ENCODE data around the gene CST8. TPM values are rescaled to one million over a fixed set of nuclear protein-coding genes. Genes with fewer than 3 reads are reported as not detected.

CST8 gene
- total and polyA plus RNA-seq, 2 of the 4 experiments (the other 2 are of a cell fraction) = not detected

DNA sequence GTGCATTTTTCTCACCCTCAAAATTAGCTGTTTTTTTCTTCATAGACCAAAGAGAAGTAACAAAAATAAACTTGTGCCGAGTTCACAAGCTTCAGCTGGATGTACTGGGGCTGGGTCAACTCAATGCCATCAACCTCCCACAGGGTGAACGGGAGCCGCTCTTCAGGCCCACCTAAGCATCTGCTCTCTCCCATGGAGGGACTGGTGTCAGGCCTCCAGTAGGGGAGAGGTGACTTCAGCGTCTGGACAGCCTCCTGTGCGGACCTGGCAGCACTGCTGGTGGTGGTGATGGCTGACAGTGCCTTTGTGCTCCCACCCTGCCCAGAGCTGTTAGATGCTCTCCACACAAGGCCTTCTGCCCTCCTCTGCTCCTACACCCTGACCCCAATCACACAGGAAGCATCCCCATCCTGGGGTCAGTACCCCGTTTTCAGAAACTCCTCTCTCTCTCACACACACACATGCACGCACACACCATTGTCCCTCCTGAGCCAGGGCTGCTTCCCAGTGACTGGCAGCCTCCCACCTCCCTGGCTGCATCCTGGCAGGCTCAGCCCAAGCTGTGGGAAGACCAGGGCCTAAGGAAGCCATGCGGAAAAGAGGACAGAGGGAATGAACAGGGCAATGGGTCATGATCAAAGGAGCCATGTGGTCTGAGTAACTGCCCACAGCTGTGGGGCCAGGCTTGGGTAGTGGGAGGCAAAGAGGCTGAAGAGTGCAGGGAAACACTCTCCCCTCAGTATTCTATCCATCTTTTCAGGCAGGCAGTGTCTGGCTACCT is 17.7 kb downstream of the CST8 start:
- H3K9ac ChIP-seq (ENCODE audit: low read depth, low read length) = no peak overlapping the region
- WGBS, 2 experiments (ENCODE audit: extremely low coverage in 2 of 2, insufficient read length in 1 of 2) = no CpG with 5 or more reads among the region's 8 CpGs
- no TSS peak for BruUV-seq (replicated peaks)
- H3K4me2 ChIP-seq (ENCODE audit: low read depth, low read length) = no peak overlapping the region
- in situ Hi-C loops (cut with MboI; ENCODE audit: low sequenced_read_pairs) (no loop called here), intact Hi-C loops (cut with micrococcal nuclease) (no loop called here), dilution Hi-C loops (cut with HindIII; ENCODE audit: low sequenced_read_pairs, unreplicated experiment) (no loop called here)
- no peak overlapping the region for H2BK120ac ChIP-seq (ENCODE audit: low read depth, low read length)
- H3K9me3 ChIP-seq (ENCODE audit: control insufficient read depth, insufficient read depth, low read length) = no peaks in the 10 kb centered on the region
- H2BK15ac ChIP-seq (ENCODE audit: low read depth, low read length) = no peak overlapping the region
- H4K8ac ChIP-seq (ENCODE audit: low read depth in 2 of 2, low read length in 2 of 2) = no peak overlapping the region
- H3K27me3 ChIP-seq (ENCODE audit: control insufficient read depth, insufficient read depth, low read length) = no peaks in the 10 kb centered on the region; the same call in 1 of the 2 replicates
- H3K4me3 ChIP-seq (ENCODE audit: insufficient read depth, low read depth, low read length) = no peak overlapping the region
- H3K4me1 ChIP-seq (ENCODE audit: control insufficient read depth, insufficient read depth, low read length) = no peaks in the 10 kb centered on the region
- no peak overlapping the region for H4K5ac ChIP-seq (ENCODE audit: low read depth, low read length)
- DNase-seq (no peak), ATAC-seq (ENCODE audit: low read depth) (no peak)
- H3K79me1 ChIP-seq (ENCODE audit: low read depth in 1 of 2, low read length in 2 of 2) = no peaks in the 10 kb centered on the region
- CTCF ChIA-PET = no interaction called here
- POLR2A ChIA-PET (ENCODE audit: unreplicated experiment) = no interaction called here
- no peak overlapping the region for H2AK5ac ChIP-seq (ENCODE audit: low read depth, low read length)
- H4K20me1 ChIP-seq (ENCODE audit: insufficient read depth, low read length) = no peaks in the 10 kb centered on the region
- no peak overlapping the region for H3K56ac ChIP-seq (ENCODE audit: extremely low read depth, insufficient read depth, low read length)
- H3K4ac ChIP-seq (ENCODE audit: low read depth, low read length) = no peak overlapping the region
- no peaks in the 10 kb centered on the region for H3K9me1 ChIP-seq (ENCODE audit: insufficient read depth, low read length)
- no peak overlapping the region for H3K18ac ChIP-seq (ENCODE audit: low read depth, low read length)
- TF ChIP-seq MAZ (IDR thresholded peaks at IDR 0.05; ENCODE audit: borderline replicate concordance, low read depth, low read length) (no peak), NFE2L2 (IDR thresholded peaks at IDR 0.05; ENCODE audit: low read depth, low read length) (no peak), POLR2A (IDR thresholded peaks at IDR 0.05; ENCODE audit: low read depth, low read length) (no peak), RFX5 (IDR thresholded peaks at IDR 0.05; ENCODE audit: low read depth, low read length) (no peak), RAD21 (IDR thresholded peaks at IDR 0.05; ENCODE audit: low read length) (no peak), MAFK (IDR thresholded peaks at IDR 0.05; ENCODE audit: low read depth, low read length) (no peak), BHLHE40 (IDR thresholded peaks at IDR 0.05; ENCODE audit: low read depth, low read length) (no peak), SMC3 (IDR thresholded peaks at IDR 0.05; ENCODE audit: low read depth, low read length) (no peak), MXI1 (IDR thresholded peaks at IDR 0.05; ENCODE audit: borderline replicate concordance, low read depth, low read length) (no peak), CEBPB (IDR thresholded peaks at IDR 0.05; ENCODE audit: low read depth, low read length) (no peak), CHD1 (IDR thresholded peaks at IDR 0.05; ENCODE audit: low read depth, low read length) (no peak), RCOR1 (IDR thresholded peaks at IDR 0.05; ENCODE audit: insufficient replicate concordance, low read length) (no peak), FOS (IDR thresholded peaks at IDR 0.05; ENCODE audit: low read depth, low read length) (no peak)
- TF ChIP-seq, protein P1, sequence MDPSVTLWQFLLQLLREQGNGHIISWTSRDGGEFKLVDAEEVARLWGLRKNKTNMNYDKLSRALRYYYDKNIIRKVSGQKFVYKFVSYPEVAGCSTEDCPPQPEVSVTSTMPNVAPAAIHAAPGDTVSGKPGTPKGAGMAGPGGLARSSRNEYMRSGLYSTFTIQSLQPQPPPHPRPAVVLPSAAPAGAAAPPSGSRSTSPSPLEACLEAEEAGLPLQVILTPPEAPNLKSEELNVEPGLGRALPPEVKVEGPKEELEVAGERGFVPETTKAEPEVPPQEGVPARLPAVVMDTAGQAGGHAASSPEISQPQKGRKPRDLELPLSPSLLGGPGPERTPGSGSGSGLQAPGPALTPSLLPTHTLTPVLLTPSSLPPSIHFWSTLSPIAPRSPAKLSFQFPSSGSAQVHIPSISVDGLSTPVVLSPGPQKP (IDR thresholded peaks at IDR 0.05; ENCODE audit: borderline replicate concordance, low read depth, low read length) = no peak
- TF ChIP-seq, protein P2, sequence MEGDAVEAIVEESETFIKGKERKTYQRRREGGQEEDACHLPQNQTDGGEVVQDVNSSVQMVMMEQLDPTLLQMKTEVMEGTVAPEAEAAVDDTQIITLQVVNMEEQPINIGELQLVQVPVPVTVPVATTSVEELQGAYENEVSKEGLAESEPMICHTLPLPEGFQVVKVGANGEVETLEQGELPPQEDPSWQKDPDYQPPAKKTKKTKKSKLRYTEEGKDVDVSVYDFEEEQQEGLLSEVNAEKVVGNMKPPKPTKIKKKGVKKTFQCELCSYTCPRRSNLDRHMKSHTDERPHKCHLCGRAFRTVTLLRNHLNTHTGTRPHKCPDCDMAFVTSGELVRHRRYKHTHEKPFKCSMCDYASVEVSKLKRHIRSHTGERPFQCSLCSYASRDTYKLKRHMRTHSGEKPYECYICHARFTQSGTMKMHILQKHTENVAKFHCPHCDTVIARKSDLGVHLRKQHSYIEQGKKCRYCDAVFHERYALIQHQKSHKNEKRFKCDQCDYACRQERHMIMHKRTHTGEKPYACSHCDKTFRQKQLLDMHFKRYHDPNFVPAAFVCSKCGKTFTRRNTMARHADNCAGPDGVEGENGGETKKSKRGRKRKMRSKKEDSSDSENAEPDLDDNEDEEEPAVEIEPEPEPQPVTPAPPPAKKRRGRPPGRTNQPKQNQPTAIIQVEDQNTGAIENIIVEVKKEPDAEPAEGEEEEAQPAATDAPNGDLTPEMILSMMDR (conservative IDR thresholded peaks at IDR 0.05; ENCODE audit: low read depth, low read length) = no peak
- TF ChIP-seq, protein P3, sequence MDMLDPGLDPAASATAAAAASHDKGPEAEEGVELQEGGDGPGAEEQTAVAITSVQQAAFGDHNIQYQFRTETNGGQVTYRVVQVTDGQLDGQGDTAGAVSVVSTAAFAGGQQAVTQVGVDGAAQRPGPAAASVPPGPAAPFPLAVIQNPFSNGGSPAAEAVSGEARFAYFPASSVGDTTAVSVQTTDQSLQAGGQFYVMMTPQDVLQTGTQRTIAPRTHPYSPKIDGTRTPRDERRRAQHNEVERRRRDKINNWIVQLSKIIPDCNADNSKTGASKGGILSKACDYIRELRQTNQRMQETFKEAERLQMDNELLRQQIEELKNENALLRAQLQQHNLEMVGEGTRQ (IDR thresholded peaks at IDR 0.05; ENCODE audit: low read depth, low read length) = no peak
- no peak overlapping the region for H3K27ac ChIP-seq (ENCODE audit: insufficient read depth, low read length)
- H2BK20ac ChIP-seq (ENCODE audit: low read depth, low read length) = no peak overlapping the region
- H4K91ac ChIP-seq (ENCODE audit: insufficient read depth, low read depth, low read length) = no peak overlapping the region
- H2AFZ ChIP-seq (replicated peaks; ENCODE audit: low read length, poor library complexity) = no peak overlapping the region
- H2AK9ac ChIP-seq (replicated peaks; ENCODE audit: low read depth, low read length, poor library complexity) = no peak overlapping the region
- no peaks in the 10 kb centered on the region for H3K36me3 ChIP-seq (ENCODE audit: control insufficient read depth, insufficient read depth, low read length)
- no peak overlapping the region for H3K14ac ChIP-seq (replicated peaks; ENCODE audit: low read depth, low read length)
- no peak overlapping the region for H3K23ac ChIP-seq (ENCODE audit: low read depth, low read length)
- H2BK5ac ChIP-seq (ENCODE audit: low read depth, low read length, poor library complexity, severe bottlenecking) = no peak overlapping the region
